Esophagus muscularis mucosa (tissue), 4 donors: Measurements from ENCODE around the gene SPATA33. TPM values are rescaled to one million over a fixed set of nuclear protein-coding genes. Genes with fewer than 3 reads are reported as not detected.
A peak's percentile ranks its signal among the peaks of the same experiment; 100 is the strongest.
"Not testable (repeated sequence)": the region's sequence is repeated elsewhere in the genome, so short reads cannot be mapped to it uniquely, and the experiment has no call there.

Experiments
- DNase-seq: peaks from one replicate; pipeline ENCODE4 v3.0.0-alpha.2; 2017; ENCODE audit errors: extremely low spot score
- H3K27ac ChIP-seq, 4 donors: fragments of 200-600 bp; sonication (generic); replicated peaks in 1 of 4; 1 replicate in 3 of 4; 2 replicates in 1 of 4; pipeline ENCODE4 v1.5.1; 2016 to 2019; ENCODE audit warnings: mild to moderate bottlenecking in 1 of 4
- H3K27me3 ChIP-seq, 4 donors: fragments of 200-600 bp; sonication (generic); one replicate each; pipeline versions ENCODE4 v1.5.1 to v1.6.0; 2016 to 2019
- H3K36me3 ChIP-seq, 4 donors: fragments of 200-600 bp; sonication (generic); one replicate each; pipeline ENCODE4 v1.5.1; 2016 to 2019
- H3K4me1 ChIP-seq, 4 donors: fragments of 200-600 bp; sonication (generic); one replicate each; pipeline ENCODE4 v1.5.1; 2016 to 2019
- H3K4me3 ChIP-seq, 4 donors: fragments of 200-600 bp; sonication (generic); 1 replicate in 2 of 4; 2 replicates in 2 of 4; pipeline ENCODE4 v1.5.1; 2016 to 2019; ENCODE audit warnings: mild to moderate bottlenecking in 4 of 4, moderate library complexity in 1 of 4
- H3K9me3 ChIP-seq, 4 donors: fragments of 200-600 bp; sonication (generic); 1 replicate in 3 of 4; 2 replicates in 1 of 4; pipeline ENCODE4 v1.5.1; 2016 to 2019
- CTCF ChIP-seq, 3 experiments: fragments of 200-600 bp in 2 of 3; fragments of 450-650 bp in 1 of 3; sonication (generic) in 2 of 3; IDR thresholded peaks; one replicate each; pipeline ENCODE4 v1.5.1; 2017 to 2019; ENCODE audit warnings: antibody characterized with exemption in 3 of 3, mild to moderate bottlenecking in 2 of 3, moderate library complexity in 1 of 3
- EP300 ChIP-seq: sonication (generic); formaldehyde crosslinking; IDR thresholded peaks from one replicate; pipeline ENCODE4 v1.6.1; 2017; ENCODE audit warnings: antibody characterized with exemption
- POLR2A ChIP-seq: fragments of 450-650 bp; IDR thresholded peaks from one replicate; pipeline ENCODE4 v1.6.1; 2017; ENCODE audit warnings: antibody characterized with exemption, moderate library complexity, mild to moderate bottlenecking, low read depth
- POLR2AphosphoS5 ChIP-seq, 2 donors: sonication (generic); formaldehyde crosslinking; IDR thresholded peaks; one replicate each; pipeline ENCODE4 v1.6.1; 2017; ENCODE audit warnings: antibody characterized with exemption in 2 of 2
- WGBS: methylation state at CpG from one replicate; pipeline ENCODE4 v1.1.5; 2018; 5-methylcytosine and 5-hydroxymethylcytosine counted together
- intact Hi-C: fragments of 100-400 bp; cut with DNase I; formaldehyde crosslinking; loops from one replicate; pipeline ENCODE4 v1.15.1; 2023
- total RNA-seq, 4 donors: library from RNA; depleted of rRNA; stranded (reverse); fragments of >200 nt; gene quantifications; one replicate each; pipeline versions ENCODE4 v1.1.0 to v1.2.1, GENCODE V29; 2016

SPATA33 gene
- total RNA-seq, 4 donors from 2014 or later: 2.2 to 4.9 (median 3.6) TPM

DNA sequence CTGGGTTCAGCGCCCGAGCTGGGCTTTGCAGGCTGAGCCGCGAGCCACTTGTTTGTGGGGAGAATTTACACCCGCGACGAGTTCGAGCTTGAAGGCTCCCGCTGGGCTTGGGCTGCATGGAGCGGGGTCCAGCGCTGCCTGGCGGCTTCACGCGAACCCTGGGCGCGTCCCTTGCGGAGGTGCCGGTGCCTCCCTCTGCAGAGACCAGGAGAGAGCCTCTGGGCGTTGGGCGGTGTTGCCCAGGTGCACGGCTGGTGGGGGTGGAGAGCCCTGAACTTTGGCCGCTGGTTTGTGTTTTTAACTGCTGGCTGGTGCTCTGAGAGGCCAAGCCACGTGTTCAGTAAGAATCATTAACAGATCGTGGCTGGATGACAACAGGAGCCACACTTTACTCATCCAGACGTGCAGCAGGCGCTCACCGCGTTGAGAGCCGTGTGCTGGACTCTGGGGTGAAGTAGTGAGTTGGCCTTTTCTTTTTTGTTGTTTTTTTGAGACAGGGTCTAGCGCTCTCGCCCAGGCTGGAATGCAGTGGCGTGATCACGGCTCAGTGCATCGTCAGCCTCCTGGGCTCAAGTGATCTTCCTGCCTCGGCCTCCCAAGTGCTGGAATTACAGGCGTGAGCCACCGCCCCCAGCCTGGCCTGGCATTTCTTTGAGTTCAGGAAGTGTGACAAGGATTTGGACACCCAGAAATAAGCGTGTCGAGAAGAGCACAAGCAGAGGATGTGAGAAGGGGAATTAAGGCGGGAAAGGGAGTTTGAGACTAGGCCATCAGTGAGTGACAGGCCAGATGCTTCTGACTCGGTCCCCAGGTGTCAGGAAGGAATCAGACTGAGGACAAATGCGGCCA is 29.7 kb downstream of the SPATA33 start:
- Histone ChIP-seq H3K27ac (peak overlapping the region; percentile 83 to 93 (median 88)), H3K4me3 (peak overlapping the region; percentile 86 to 99 (median 94)), H3K4me1 (peaks cover 9 to 21% (median 18%) of the 10 kb centered on the region in 4 donors), H3K36me3 (peaks cover 15 to 34% (median 27%) of the 10 kb centered on the region in 4 donors), H3K9me3 (no peaks in the 10 kb centered on the region), H3K27me3 (no peaks in the 10 kb centered on the region)
- TF ChIP-seq POLR2A: no peak
- no peak for TF ChIP-seq CTCF (IDR thresholded peaks at IDR 0.05)
- TF ChIP-seq EP300: no peak
- no peak for TF ChIP-seq POLR2AphosphoS5 (IDR thresholded peaks at IDR 0.05)
- intact Hi-C loops: no loop called here
- WGBS: 24% methylated on average over 24 of the region's 42 CpGs
- no peak for DNase-seq

GRCh38 chr16:89688395-89688794 is 30.8 kb downstream of the SPATA33 start:
- H3K27ac ChIP-seq: no peak overlapping the region
- no peaks in the 10 kb centered on the region for H3K27me3 ChIP-seq
- intact Hi-C loops: no loop called here
- H3K9me3 ChIP-seq: no peaks in the 10 kb centered on the region
- no peak overlapping the region for H3K4me3 ChIP-seq
- no peak for DNase-seq
- peaks cover 19 to 45% (median 37%) of the 10 kb centered on the region in 4 donors for H3K36me3 ChIP-seq
- WGBS: 96% methylated on average over 5 of the region's 5 CpGs
- H3K4me1 ChIP-seq: peaks cover 9 to 21% (median 18%) of the 10 kb centered on the region in 4 donors
- TF ChIP-seq POLR2A: no peak
- no peak for TF ChIP-seq CTCF (IDR thresholded peaks at IDR 0.05)
- TF ChIP-seq POLR2AphosphoS5 (IDR thresholded peaks at IDR 0.05): no peak
- TF ChIP-seq EP300: no peak

DNA sequence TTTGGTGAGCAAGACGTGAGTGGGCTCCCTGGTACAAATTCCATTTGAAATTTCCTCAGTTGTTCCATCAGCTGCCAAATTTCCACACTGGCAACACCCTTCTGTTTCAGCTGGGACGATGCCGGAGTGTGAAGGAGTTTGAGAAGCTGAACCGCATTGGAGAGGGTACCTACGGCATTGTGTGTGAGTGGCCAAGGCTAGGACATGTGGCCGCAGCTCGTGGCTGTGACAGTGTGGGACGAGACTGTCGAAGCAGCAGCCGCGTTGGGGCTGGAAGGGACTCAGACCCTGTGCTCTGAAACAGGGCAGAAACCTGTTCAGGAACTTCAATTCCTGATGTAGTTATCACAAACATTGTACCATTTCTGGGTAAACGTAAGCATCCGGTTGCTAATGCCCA is 31.5 kb downstream of the SPATA33 start:
- WGBS: 92% methylated on average over 13 of the region's 13 CpGs
- DNase-seq: no peak
- TF ChIP-seq EP300 (no peak), CTCF (IDR thresholded peaks at IDR 0.05) (no peak), POLR2AphosphoS5 (IDR thresholded peaks at IDR 0.05) (no peak), POLR2A (no peak)
- no peaks in the 10 kb centered on the region for H3K9me3 ChIP-seq
- peaks cover 26 to 52% (median 45%) of the 10 kb centered on the region in 4 donors for H3K36me3 ChIP-seq
- peaks cover 9 to 21% (median 18%) of the 10 kb centered on the region in 4 donors for H3K4me1 ChIP-seq
- H3K27ac ChIP-seq: no peak overlapping the region
- no peak overlapping the region for H3K4me3 ChIP-seq
- intact Hi-C loops: no loop called here
- H3K27me3 ChIP-seq: no peaks in the 10 kb centered on the region

DNA sequence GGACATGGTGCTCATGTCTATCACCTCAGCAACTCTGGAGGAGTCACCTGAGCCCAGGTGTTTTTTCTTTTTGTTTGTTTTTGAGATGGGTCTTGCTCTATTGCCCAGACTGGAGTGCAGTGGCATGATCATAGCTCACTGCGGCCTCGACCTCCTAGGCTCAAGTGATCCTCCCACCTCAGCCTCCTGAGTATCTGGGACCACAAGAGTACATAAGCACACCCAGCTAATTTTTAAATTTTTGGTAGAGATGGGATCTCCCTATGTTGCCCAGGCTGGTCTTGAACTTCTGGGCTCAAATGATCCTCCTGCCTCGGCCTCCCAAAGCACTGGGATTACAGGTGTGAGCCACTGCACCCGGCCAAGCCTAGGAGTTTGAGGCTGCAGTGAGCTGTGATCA is 32.0 kb downstream of the SPATA33 start:
- peaks cover 30 to 57% (median 50%) of the 10 kb centered on the region in 4 donors for H3K36me3 ChIP-seq
- 70% methylated on average over 4 of the region's 4 CpGs for whole genome bisulfite sequencing
- intact Hi-C loops: not testable (repeated sequence)

DNA sequence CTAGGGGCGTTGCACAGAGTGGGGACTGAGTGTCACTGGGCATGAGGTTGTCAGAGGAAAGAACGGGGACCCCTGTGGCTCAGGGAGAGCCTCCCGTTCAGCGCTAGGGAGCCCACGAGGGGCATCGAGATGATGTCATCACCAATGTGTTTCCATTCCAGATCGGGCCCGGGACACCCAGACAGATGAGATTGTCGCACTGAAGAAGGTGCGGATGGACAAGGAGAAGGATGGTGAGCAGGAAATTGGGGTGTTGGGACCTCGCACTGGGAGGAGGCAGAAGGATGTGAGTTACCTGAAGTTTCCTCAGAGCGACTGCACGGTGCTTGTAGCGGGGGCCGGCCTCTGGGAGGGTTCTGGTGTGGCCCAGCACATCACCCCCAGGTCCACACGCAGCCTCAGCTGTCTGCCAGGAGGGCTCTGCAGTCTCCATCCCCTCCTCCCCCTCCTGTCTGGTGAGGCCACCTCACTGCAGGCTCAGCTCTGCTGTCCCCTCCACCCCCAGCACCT is 32.8 kb downstream of the SPATA33 start:
- WGBS: 94% methylated on average over 14 of the region's 16 CpGs
- Histone ChIP-seq H3K27me3 (no peaks in the 10 kb centered on the region), H3K9me3 (no peaks in the 10 kb centered on the region), H3K36me3 (peaks cover 30 to 65% (median 57%) of the 10 kb centered on the region in 4 donors), H3K4me1 (peaks cover 9 to 21% (median 18%) of the 10 kb centered on the region in 4 donors), H3K4me3 (no peak overlapping the region), H3K27ac (no peak overlapping the region)
- TF ChIP-seq EP300: no peak
- no peak for TF ChIP-seq POLR2AphosphoS5 (IDR thresholded peaks at IDR 0.05)
- no peak for TF ChIP-seq POLR2A
- TF ChIP-seq CTCF (IDR thresholded peaks at IDR 0.05): no peak
- DNase-seq: no peak
- intact Hi-C loops: no loop called here

More for the DNA sequence above, 32.0 kb downstream of the SPATA33 start:
- not testable (repeated sequence) for H3K27me3 ChIP-seq, H3K27ac ChIP-seq, H3K4me3 ChIP-seq, H3K9me3 ChIP-seq, DNase-seq
- peaks cover 9 to 21% (median 18%) of the 10 kb centered on the region in 4 donors for H3K4me1 ChIP-seq
